IPS-18a (cell line): Measurements from ENCODE around the gene CPSF4.
"Not testable (repeated sequence)": the region's sequence is repeated elsewhere in the genome, so short reads cannot be mapped to it uniquely, and the experiment has no call there.

ENCODE experiments used
- H3K27ac ChIP-seq: one replicate; pipeline ENCODE4 v1.5.1; 2013; ENCODE audit warnings: low read length
- H3K27me3 ChIP-seq: one replicate; pipeline ENCODE4 v1.6.1; 2013; ENCODE audit warnings: mild to moderate bottlenecking, low read length; ENCODE audit not compliant: control insufficient read depth, insufficient read depth
- H3K36me3 ChIP-seq: one replicate; pipeline ENCODE4 v1.6.1; 2013; ENCODE audit warnings: low read depth, low read length; ENCODE audit not compliant: control insufficient read depth
- H3K4me1 ChIP-seq: one replicate; pipeline ENCODE4 v1.6.1; 2013; ENCODE audit warnings: low read depth, low read length; ENCODE audit not compliant: control insufficient read depth
- H3K4me3 ChIP-seq: one replicate; pipeline ENCODE4 v1.5.1; 2013; ENCODE audit warnings: low read length
- H3K9ac ChIP-seq: one replicate; pipeline ENCODE4 v1.6.1; 2013; ENCODE audit warnings: mild to moderate bottlenecking, low read length, moderate library complexity
- H3K9me3 ChIP-seq: one replicate; pipeline ENCODE4 v1.6.1; 2013; ENCODE audit warnings: low read depth, low read length; ENCODE audit not compliant: control insufficient read depth

CPSF4 gene

DNA sequence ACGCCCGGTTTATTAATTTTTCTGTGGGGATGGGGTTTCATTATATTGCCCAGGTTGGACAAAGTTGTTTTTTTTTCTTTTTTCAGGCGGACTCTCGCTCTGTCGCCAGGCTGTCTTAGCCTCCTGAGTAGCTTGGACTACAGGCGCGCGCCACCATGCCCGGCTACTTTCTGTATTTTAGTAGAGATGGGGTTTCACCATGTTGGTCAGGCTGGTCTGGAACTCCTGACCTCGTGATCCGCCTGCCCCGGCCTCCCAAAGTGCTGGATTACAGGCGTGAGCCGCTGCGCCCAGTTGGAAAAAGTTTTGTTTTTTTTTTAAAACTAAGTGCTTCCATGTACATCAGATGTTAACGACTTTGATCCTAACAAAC is 61.9 kb downstream of the CPSF4 start:
- H3K4me3 ChIP-seq: peak overlapping the region; percentile 95
- peak overlapping the region; percentile 83 for H3K9ac ChIP-seq
- H3K27ac ChIP-seq: no peak overlapping the region
- no peaks in the 10 kb centered on the region for H3K9me3 ChIP-seq
- H3K36me3 ChIP-seq: no peaks in the 10 kb centered on the region
- H3K27me3 ChIP-seq: no peaks in the 10 kb centered on the region
- peaks cover 3% of the 10 kb centered on the region for H3K4me1 ChIP-seq

DNA sequence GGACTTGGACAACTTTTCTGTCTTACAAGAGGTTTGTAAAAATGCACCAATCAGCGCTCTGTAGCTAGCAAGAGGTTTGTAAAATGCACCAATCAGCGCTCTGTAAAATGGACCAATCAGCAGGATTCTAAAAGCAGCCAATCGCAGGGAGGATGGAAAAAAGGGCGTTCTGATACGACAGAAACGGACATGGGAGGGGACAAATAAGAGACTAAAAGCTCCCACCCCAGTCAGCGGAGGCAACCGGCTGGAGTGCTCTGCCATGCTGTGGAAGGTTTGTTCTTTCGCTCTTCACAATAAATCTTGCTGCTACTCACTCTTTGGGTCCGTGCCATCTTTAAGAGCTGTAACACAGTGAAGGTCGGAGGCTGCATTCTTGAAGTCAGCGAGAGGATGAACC is 62.5 kb downstream of the CPSF4 start:
- not testable (repeated sequence) for H3K27me3 ChIP-seq, H3K9ac ChIP-seq, H3K9me3 ChIP-seq, H3K4me1 ChIP-seq, H3K36me3 ChIP-seq, H3K27ac ChIP-seq
- peak overlapping the region; percentile 95 for H3K4me3 ChIP-seq

DNA sequence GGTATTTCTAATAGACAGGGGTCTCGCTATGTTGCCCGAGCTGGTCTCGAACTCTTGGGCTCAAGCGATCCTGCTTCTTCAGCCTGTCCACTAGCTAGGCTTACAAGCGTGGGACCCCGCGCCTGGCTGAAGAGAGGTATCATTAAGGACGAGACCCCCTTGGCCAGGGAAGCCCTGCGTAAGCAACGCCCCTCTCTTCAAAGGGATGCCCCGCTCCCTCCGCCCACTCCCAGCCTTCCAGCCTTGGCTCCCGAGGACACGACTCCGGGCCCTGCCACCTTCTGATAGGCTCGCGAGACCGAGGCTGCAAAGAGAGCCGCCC is 65.5 kb downstream of the CPSF4 start:
- H3K27ac ChIP-seq: no peak overlapping the region
- H3K4me3 ChIP-seq: peak overlapping the region; percentile 82
- no peaks in the 10 kb centered on the region for H3K27me3 ChIP-seq
- no peaks in the 10 kb centered on the region for H3K9me3 ChIP-seq
- H3K9ac ChIP-seq: peak overlapping the region; percentile 73
- peaks cover 6% of the 10 kb centered on the region for H3K4me1 ChIP-seq
- peaks cover 4% of the 10 kb centered on the region for H3K36me3 ChIP-seq

DNA sequence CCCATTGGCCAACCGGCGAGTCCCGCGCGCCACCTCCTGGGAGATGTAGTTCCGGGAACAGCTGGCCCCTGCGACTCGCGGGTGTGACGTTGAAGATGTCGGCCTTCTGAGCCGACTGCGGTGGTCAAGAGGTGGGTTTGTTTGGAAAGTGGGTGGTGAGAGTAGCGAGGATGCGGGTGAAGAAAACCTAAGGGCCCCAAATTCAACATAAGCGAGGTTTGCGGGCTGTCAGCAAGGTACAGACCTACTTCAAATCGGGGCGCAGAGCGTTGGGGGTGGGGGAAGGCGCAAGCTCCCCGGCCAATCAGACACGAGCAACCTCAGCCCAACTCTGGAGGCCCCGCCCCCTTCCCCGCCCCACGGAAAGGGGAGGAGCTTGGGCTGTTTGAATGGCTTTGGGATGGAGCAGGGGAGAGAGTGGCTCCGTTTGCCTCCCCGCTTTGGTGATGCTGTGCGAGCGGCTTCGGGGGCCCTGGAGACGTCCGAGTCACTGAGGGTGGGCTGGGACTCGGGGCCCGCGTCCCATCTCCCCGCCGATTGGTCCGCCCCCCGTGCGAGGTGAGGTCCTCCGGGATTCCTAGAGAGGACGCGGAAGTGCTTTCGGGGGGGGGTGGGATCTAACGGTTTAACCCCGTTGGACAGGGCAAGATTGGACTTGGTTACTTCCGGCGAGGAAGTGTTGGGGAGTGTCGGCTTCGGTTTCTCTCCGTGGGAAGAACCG is 66.0 kb downstream of the CPSF4 start, which contains the start of gene ZKSCAN5:
ZKSCAN5 (plus strand) TSS at position 60 of the 721 bp plus-strand sequence. CDS start 1,383 bp downstream, outside the sequence.
- H3K27ac ChIP-seq: peak within 1 kb of the TSS; percentile 16
- peaks cover 4% of the 10 kb centered on the region for H3K36me3 ChIP-seq
- peak within 1 kb of the TSS; percentile 82 for H3K4me3 ChIP-seq
- no peaks in the 10 kb centered on the region for H3K27me3 ChIP-seq
- H3K4me1 ChIP-seq: peaks cover 6% of the 10 kb centered on the region
- H3K9me3 ChIP-seq: no peaks in the 10 kb centered on the region
- H3K9ac ChIP-seq: peak within 1 kb of the TSS; percentile 73

DNA sequence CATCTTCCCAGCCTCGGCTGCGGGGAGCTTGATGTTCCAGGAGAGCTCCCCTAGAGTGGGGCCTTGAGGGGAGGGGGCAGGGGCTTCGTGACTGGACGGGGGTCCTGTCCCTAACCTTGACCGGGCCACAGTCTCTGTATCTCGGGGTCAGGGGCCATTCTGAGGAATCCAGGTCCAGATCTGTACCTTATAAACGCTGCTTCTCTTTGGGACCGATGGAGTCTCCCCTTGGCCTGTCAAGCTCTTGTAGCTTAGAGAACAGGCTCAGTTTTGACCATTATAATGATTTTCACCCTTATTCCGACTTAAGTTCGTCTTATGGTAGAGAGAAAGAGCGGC is 66.5 kb downstream of the CPSF4 start:
- H3K9me3 ChIP-seq: no peaks in the 10 kb centered on the region
- H3K4me3 ChIP-seq: peak overlapping the region; percentile 82
- no peaks in the 10 kb centered on the region for H3K27me3 ChIP-seq
- H3K9ac ChIP-seq: peak overlapping the region; percentile 73
- peak overlapping the region; percentile 16 for H3K27ac ChIP-seq
- peaks cover 4% of the 10 kb centered on the region for H3K36me3 ChIP-seq
- H3K4me1 ChIP-seq: peaks cover 6% of the 10 kb centered on the region
